Measurements from ENCODE around the gene TDRD3.

DNA sequence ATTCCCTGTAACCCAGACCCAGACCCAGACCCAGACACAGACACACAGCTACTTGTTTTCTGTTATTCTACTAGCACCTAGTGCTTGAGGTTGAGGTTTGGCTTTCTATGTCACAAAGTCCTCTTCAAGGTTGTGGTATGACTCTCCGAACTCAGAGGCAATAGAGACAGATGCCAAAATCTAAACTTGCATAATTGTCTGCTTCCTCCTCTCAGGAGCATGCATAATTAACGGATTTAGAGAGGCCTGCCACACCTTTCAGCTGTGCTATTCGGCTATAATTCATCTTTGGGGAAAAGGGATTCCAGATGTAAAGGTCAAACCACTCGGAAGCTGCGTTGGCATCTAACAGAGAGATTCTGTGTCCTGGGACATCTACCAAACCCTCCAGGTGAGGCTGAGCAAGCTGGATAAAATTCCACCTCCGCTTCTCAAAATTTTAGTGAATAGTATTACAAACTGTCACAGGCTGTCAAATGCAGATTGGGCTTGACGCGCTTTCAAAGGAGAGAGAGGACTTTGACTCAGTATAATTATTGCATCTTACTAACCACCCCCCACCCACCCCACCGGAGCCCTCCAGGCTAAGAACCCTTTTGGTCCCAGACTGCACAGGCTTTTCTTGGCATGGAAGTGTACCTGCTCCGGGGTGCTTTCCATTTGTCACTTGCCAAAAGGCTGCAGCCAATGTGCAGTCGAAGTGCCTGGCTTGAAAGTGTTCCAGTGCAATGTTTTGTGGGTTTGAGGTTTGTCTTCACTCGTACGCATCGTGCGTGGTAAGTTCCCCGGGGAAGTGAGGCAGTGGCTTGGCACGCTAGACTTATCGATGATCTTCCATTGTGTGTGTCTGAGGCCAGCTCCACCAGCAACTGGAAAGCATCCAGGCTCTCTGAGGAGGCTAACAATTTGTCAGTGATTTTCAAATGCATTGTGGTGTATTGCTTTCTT, 194.1 kb downstream of the TDRD3 start:
- TF ChIP-seq, protein P1, sequence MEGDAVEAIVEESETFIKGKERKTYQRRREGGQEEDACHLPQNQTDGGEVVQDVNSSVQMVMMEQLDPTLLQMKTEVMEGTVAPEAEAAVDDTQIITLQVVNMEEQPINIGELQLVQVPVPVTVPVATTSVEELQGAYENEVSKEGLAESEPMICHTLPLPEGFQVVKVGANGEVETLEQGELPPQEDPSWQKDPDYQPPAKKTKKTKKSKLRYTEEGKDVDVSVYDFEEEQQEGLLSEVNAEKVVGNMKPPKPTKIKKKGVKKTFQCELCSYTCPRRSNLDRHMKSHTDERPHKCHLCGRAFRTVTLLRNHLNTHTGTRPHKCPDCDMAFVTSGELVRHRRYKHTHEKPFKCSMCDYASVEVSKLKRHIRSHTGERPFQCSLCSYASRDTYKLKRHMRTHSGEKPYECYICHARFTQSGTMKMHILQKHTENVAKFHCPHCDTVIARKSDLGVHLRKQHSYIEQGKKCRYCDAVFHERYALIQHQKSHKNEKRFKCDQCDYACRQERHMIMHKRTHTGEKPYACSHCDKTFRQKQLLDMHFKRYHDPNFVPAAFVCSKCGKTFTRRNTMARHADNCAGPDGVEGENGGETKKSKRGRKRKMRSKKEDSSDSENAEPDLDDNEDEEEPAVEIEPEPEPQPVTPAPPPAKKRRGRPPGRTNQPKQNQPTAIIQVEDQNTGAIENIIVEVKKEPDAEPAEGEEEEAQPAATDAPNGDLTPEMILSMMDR (IDR thresholded peaks at IDR 0.05; ENCODE audit: borderline replicate concordance, extremely low read depth, low read length, poor library complexity, severe bottlenecking), result no peak
- TF ChIP-seq EZH2 (IDR thresholded peaks at IDR 0.05; ENCODE audit: borderline replicate concordance, low read depth, low read length, severe bottlenecking), result no peak

Data from DND-41 (cell line).